Tibial nerve (tissue), 4 donors: ENCODE data around the gene GABBR2. TPM values are rescaled to one million over a fixed set of nuclear protein-coding genes. Genes with fewer than 3 reads are reported as not detected.

Experiments
- DNase-seq, 2 donors: peaks; one replicate each; pipeline ENCODE4 v3.0.0-alpha.2; 2019; ENCODE audit warnings: low spot score in 2 of 2
- H3K27ac ChIP-seq, 4 donors: fragments of 200-600 bp; sonication (generic) in 3 of 4; one replicate each; pipeline ENCODE4 v1.5.1; 2017 to 2019; ENCODE audit warnings: mild to moderate bottlenecking in 1 of 4
- H3K27me3 ChIP-seq, 2 donors: fragments of 200-600 bp; sonication (generic) in 1 of 2; one replicate each; pipeline versions ENCODE4 v1.5.1 to v1.6.0; 2017 to 2019
- H3K36me3 ChIP-seq, 3 donors: fragments of 200-600 bp; sonication (generic); one replicate each; pipeline ENCODE4 v1.5.1; 2018 to 2019
- H3K4me1 ChIP-seq, 4 donors: fragments of 200-600 bp; sonication (generic) in 3 of 4; one replicate each; pipeline ENCODE4 v1.5.1; 2017 to 2019
- H3K4me3 ChIP-seq, 4 donors: fragments of 200-600 bp; sonication (generic) in 3 of 4; one replicate each; pipeline ENCODE4 v1.5.1; 2017 to 2019; ENCODE audit warnings: mild to moderate bottlenecking in 1 of 4, moderate library complexity in 1 of 4
- H3K9me3 ChIP-seq, 4 donors: fragments of 200-600 bp; sonication (generic) in 3 of 4; one replicate each; pipeline ENCODE4 v1.5.1; 2017 to 2019
- EP300 ChIP-seq, 2 donors: sonication (generic); formaldehyde crosslinking; IDR thresholded peaks; one replicate each; pipeline ENCODE4 v1.6.1; 2017; ENCODE audit warnings: antibody characterized with exemption in 2 of 2, mild to moderate bottlenecking in 1 of 2
- POLR2A ChIP-seq, 2 donors: fragments of 450-650 bp; IDR thresholded peaks; one replicate each; pipeline ENCODE4 v1.6.1; 2017; ENCODE audit warnings: antibody characterized with exemption in 2 of 2, mild to moderate bottlenecking in 2 of 2, moderate library complexity in 2 of 2
- WGBS, 2 donors: methylation state at CpG; one replicate each; pipeline ENCODE4 v1.1.5; 2018; 5-methylcytosine and 5-hydroxymethylcytosine counted together
- total RNA-seq, 4 donors: library from RNA; depleted of rRNA; stranded (reverse); fragments of >200 nt; gene quantifications; one replicate each; pipeline ENCODE4 v1.1.0, GENCODE V29; 2016
- TF ChIP-seq, protein P1 (sequence below), 5 experiments: fragments of 200-600 bp in 3 of 5; fragments of 450-650 bp in 2 of 5; sonication (generic) in 3 of 5; IDR thresholded peaks; one replicate each; pipeline ENCODE4 v1.5.1; 2016 to 2019; ENCODE audit warnings: antibody characterized with exemption in 5 of 5, mild to moderate bottlenecking in 3 of 5, moderate library complexity in 2 of 5

Gene GABBR2
- total RNA-seq, 4 donors from 2014 or later, result 0.20 to 0.22 TPM; not detected in 2

DNA sequence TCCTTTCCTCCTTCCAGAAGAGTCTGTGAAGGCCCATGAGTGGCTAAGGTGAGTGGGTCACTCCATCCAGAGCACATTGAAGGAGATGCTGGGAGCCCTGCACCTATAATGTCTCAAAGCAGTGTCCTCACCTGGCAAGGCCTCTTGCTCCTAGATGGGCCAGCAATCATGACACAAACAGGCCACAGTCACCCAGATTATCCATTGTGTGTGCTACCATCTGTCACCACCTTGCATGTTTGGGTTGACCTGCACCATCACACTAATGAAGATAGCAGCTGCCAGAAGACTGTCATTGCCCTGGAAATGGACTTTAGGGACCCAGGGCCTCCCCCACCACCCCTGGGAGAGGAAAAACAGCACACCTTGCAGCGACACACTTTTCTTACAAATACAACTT, 69.6 kb downstream of the GABBR2 start:
- Histone ChIP-seq H3K27ac (no peak overlapping the region), H3K9me3 (peaks cover 0 to 5% (median 0%) of the 10 kb centered on the region in 4 donors), H3K4me3 (no peak overlapping the region), H3K27me3 (no peaks in the 10 kb centered on the region), H3K4me1 (no peaks in the 10 kb centered on the region), H3K36me3 (no peaks in the 10 kb centered on the region)
- DNase-seq, result no peak
- WGBS, 2 donors, result 82 to 85% methylated on average over 1 of the region's 1 CpG
- TF ChIP-seq, protein P1, sequence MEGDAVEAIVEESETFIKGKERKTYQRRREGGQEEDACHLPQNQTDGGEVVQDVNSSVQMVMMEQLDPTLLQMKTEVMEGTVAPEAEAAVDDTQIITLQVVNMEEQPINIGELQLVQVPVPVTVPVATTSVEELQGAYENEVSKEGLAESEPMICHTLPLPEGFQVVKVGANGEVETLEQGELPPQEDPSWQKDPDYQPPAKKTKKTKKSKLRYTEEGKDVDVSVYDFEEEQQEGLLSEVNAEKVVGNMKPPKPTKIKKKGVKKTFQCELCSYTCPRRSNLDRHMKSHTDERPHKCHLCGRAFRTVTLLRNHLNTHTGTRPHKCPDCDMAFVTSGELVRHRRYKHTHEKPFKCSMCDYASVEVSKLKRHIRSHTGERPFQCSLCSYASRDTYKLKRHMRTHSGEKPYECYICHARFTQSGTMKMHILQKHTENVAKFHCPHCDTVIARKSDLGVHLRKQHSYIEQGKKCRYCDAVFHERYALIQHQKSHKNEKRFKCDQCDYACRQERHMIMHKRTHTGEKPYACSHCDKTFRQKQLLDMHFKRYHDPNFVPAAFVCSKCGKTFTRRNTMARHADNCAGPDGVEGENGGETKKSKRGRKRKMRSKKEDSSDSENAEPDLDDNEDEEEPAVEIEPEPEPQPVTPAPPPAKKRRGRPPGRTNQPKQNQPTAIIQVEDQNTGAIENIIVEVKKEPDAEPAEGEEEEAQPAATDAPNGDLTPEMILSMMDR (IDR thresholded peaks at IDR 0.05), result no peak
- no peak for TF ChIP-seq EP300 (IDR thresholded peaks at IDR 0.05)
- no peak for TF ChIP-seq POLR2A (IDR thresholded peaks at IDR 0.05)

- Histone ChIP-seq H3K27ac (no peak overlapping the region), H3K36me3 (no peaks in the 10 kb centered on the region), H3K9me3 (peaks cover 0 to 5% (median 0%) of the 10 kb centered on the region in 4 donors), H3K27me3 (no peaks in the 10 kb centered on the region), H3K4me1 (no peaks in the 10 kb centered on the region), H3K4me3 (no peak overlapping the region)
- TF ChIP-seq, protein P1 (IDR thresholded peaks at IDR 0.05), result no peak
- no peak for TF ChIP-seq EP300 (IDR thresholded peaks at IDR 0.05)
- TF ChIP-seq POLR2A (IDR thresholded peaks at IDR 0.05), result no peak
- WGBS, 2 donors, result 89 to 90% methylated on average over 1 of the region's 1 CpG
- DNase-seq, result no peak
Observed at GRCh38 chr9:98637381-98637780, 71.4 kb downstream of the GABBR2 start.

- no peaks in the 10 kb centered on the region for H3K27me3 ChIP-seq
- H3K4me3 ChIP-seq, result no peak overlapping the region
- no peak overlapping the region for H3K27ac ChIP-seq
- H3K9me3 ChIP-seq, result peaks cover 0 to 5% (median 0%) of the 10 kb centered on the region in 4 donors
- WGBS, 2 donors, result 92 to 94% methylated on average over 2 of the region's 2 CpGs
- DNase-seq, result no peak
- no peaks in the 10 kb centered on the region for H3K4me1 ChIP-seq
- no peaks in the 10 kb centered on the region for H3K36me3 ChIP-seq
- TF ChIP-seq EP300 (IDR thresholded peaks at IDR 0.05) (no peak), POLR2A (IDR thresholded peaks at IDR 0.05) (no peak)
Observed at GRCh38 chr9:98635374-98635773, 73.4 kb downstream of the GABBR2 start.

DNA sequence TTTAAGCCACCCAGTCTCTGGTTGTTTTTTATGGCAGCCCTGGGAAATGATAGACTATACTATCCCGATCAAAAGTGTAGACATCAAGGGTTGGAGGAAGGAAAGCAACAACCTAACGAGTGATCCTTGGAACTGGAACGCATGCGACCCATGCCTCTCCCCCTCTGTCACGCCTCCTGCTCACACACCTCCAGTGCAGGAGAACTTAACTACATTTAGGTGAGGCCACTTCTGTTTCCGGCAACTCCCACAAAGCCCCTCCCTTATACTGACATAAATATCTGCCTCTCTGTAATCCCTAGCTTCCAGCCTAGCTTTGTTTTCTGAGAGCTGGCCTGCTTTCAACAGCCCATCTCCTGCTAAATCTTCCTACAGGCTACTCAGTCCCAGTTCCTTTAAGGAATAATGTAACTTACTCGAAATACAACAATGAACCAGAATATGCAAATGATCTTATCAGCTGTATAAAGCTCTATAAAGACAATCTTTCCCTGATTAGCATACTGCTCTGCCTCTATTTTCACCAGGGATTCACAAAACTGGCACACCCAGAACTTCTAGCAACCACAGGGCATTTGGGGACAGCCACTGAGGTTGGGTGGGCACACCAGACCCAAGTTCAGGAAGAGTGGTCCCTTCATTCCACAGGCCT, 73.9 kb downstream of the GABBR2 start:
- TF ChIP-seq, protein P1 (IDR thresholded peaks at IDR 0.05), result no peak
- TF ChIP-seq POLR2A (IDR thresholded peaks at IDR 0.05) (no peak), EP300 (IDR thresholded peaks at IDR 0.05) (no peak)
- H3K27ac ChIP-seq, result no peak overlapping the region
- no peaks in the 10 kb centered on the region for H3K36me3 ChIP-seq
- H3K4me1 ChIP-seq, result no peaks in the 10 kb centered on the region
- 84 to 85% methylated on average over 7 of the region's 7 CpGs for WGBS, 2 donors
- H3K4me3 ChIP-seq, result no peak overlapping the region
- no peaks in the 10 kb centered on the region for H3K27me3 ChIP-seq
- peaks cover 0 to 5% (median 0%) of the 10 kb centered on the region in 4 donors for H3K9me3 ChIP-seq
- no peak for DNase-seq

GRCh38 chr9:98632839-98633238, 75.9 kb downstream of the GABBR2 start:
- H3K4me1 ChIP-seq, result no peaks in the 10 kb centered on the region
- TF ChIP-seq EP300 (IDR thresholded peaks at IDR 0.05) (no peak), POLR2A (IDR thresholded peaks at IDR 0.05) (no peak)
- TF ChIP-seq, protein P1 (IDR thresholded peaks at IDR 0.05), result no peak
- 75 to 79% methylated on average over 4 of the region's 4 CpGs for WGBS, 2 donors

More at GRCh38 chr9:98632839-98633238, 75.9 kb downstream of the GABBR2 start:
- Histone ChIP-seq H3K36me3 (no peaks in the 10 kb centered on the region), H3K4me3 (no peak overlapping the region), H3K9me3 (peaks cover 0 to 5% (median 0%) of the 10 kb centered on the region in 4 donors), H3K27ac (no peak overlapping the region), H3K27me3 (no peaks in the 10 kb centered on the region)
- DNase-seq, result no peak
